SK-N-SH treated with all-trans-retinoic acid at 6 μM for 48 hours (cell line): ENCODE data around the gene KCNIP1.

Experiments
- ARNTL ChIP-seq: fragments of 450-650 bp; formaldehyde crosslinking; IDR thresholded peaks from 2 replicates; pipeline ENCODE4 v1.5.0; 2020; ENCODE audit warnings: low read depth, mild to moderate bottlenecking, moderate library complexity, borderline replicate concordance
- CSDC2 ChIP-seq: fragments of 250-450 bp; sonication (Bioruptor Pico); IDR thresholded peaks from 2 replicates; pipeline ENCODE4 v1.5.0; 2020; ENCODE audit warnings: mild to moderate bottlenecking, moderate library complexity
- ESRRG ChIP-seq: fragments of 250-450 bp; sonication (Bioruptor Pico); IDR thresholded peaks from 2 replicates; pipeline ENCODE4 v1.6.1; 2021; ENCODE audit warnings: mild to moderate bottlenecking
- ISL1 ChIP-seq: fragments of 250-450 bp; sonication (Bioruptor Pico); IDR thresholded peaks from 2 replicates; pipeline ENCODE4 v2.1.2; 2022; ENCODE audit warnings: mild to moderate bottlenecking, moderate library complexity
- RARB ChIP-seq: fragments of 250-450 bp; sonication (Bioruptor Pico); IDR thresholded peaks from 2 replicates; pipeline ENCODE4 v1.8.0; 2021; ENCODE audit warnings: mild to moderate bottlenecking, moderate library complexity
- SNAI2 ChIP-seq: fragments of 250-450 bp; sonication (Bioruptor Pico); IDR thresholded peaks from 2 replicates; pipeline ENCODE4 v1.5.0; 2020; ENCODE audit warnings: mild to moderate bottlenecking, moderate library complexity
- TCF4 ChIP-seq: fragments of 250-450 bp; sonication (Bioruptor Pico); IDR thresholded peaks from 2 replicates; pipeline ENCODE4 v1.8.0; 2021; ENCODE audit warnings: mild to moderate bottlenecking, moderate library complexity, borderline replicate concordance
- TOX ChIP-seq: fragments of 250-450 bp; sonication (Bioruptor Pico); IDR thresholded peaks from 2 replicates; pipeline ENCODE4 v1.8.0; 2021; ENCODE audit warnings: mild to moderate bottlenecking, moderate library complexity, borderline replicate concordance
- ZC3H10 ChIP-seq: fragments of 250-450 bp; sonication (Bioruptor Pico); IDR thresholded peaks from 2 replicates; pipeline ENCODE4 v1.5.1; 2021; ENCODE audit warnings: mild to moderate bottlenecking, moderate library complexity
- ZFP3 ChIP-seq: fragments of 250-450 bp; sonication (Bioruptor Pico); IDR thresholded peaks from 2 replicates; pipeline ENCODE4 v1.5.0; 2020; ENCODE audit warnings: mild to moderate bottlenecking, moderate library complexity
- ZFP30 ChIP-seq: fragments of 450-650 bp; formaldehyde crosslinking; IDR thresholded peaks from 2 replicates; pipeline ENCODE4 v1.5.0; 2022; ENCODE audit warnings: mild to moderate bottlenecking, moderate library complexity
- TF ChIP-seq, protein P1 (sequence below): fragments of 250-450 bp; sonication (Bioruptor Pico); IDR thresholded peaks from 2 replicates; pipeline ENCODE4 v1.8.0; 2021; ENCODE audit warnings: low read depth, mild to moderate bottlenecking, moderate library complexity, borderline replicate concordance
- TF ChIP-seq, protein P2 (sequence below): fragments of 250-450 bp; sonication (Bioruptor Pico); IDR thresholded peaks from 2 replicates; pipeline ENCODE4 v1.5.1; 2020; ENCODE audit warnings: low read depth, mild to moderate bottlenecking, moderate library complexity
- TF ChIP-seq, protein P3 (sequence below): fragments of 250-450 bp; sonication (Bioruptor Pico); IDR thresholded peaks from 2 replicates; pipeline ENCODE4 v1.8.0; 2020; ENCODE audit warnings: mild to moderate bottlenecking, moderate library complexity, borderline replicate concordance

DNA sequence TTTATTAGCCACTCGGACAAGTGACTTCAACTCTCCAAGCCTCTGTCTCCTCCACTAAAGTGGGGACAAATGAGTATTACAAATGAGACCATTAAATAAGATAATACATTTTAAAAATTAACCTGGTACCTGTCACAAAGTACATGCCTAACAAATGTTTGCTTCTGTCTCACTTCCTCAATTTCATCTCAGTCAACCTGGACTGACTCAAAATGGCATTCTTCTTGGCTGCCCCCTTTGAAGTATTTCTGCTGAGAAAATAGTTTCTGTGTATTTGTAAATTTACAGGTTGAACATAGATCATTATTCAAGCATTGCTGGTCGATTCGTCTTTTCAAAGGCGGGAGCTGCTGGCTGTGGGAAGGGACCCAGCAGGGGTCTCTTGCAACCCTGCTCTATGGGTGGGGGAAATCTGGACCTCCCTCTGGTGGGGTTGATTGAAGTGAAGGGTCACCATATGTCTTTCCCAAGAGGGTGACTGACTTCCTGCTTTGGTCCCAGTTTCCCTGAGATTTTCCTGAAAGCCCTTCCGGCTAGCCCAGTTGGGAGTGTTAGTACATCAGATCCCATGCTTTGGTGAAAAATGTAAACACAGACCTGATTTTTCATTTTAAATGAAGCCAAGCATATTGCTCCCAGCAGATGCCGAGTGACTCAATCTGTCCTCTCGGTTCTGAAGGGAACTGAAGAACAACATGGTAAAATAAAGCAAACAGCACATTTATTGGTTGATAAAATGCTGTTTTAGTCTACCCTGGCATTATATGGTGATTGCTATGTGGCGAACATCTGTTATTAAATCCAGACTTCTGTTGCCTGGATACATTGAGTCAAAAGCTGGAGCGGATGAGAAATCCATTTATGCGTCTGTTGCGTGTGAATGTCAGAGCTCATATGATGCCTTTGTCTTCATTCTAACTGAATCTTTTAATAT is 73.0 kb downstream of the KCNIP1 start:
- no peak for TF ChIP-seq TCF4 (CRISPR knock-in tag)
- TF ChIP-seq, protein P1, sequence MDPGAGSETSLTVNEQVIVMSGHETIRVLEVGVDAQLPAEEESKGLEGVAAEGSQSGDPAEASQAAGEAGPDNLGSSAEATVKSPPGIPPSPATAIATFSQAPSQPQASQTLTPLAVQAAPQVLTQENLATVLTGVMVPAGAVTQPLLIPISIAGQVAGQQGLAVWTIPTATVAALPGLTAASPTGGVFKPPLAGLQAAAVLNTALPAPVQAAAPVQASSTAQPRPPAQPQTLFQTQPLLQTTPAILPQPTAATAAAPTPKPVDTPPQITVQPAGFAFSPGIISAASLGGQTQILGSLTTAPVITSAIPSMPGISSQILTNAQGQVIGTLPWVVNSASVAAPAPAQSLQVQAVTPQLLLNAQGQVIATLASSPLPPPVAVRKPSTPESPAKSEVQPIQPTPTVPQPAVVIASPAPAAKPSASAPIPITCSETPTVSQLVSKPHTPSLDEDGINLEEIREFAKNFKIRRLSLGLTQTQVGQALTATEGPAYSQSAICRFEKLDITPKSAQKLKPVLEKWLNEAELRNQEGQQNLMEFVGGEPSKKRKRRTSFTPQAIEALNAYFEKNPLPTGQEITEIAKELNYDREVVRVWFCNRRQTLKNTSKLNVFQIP (CRISPR knock-in tag): no peak
- no peak for TF ChIP-seq ESRRG (CRISPR knock-in tag)
- no peak for TF ChIP-seq CSDC2
- TF ChIP-seq ZFP3 (CRISPR knock-in tag): no peak
- TF ChIP-seq ZC3H10 (CRISPR knock-in tag): no peak
- TF ChIP-seq ISL1: no peak
- no peak for TF ChIP-seq ARNTL (CRISPR knock-in tag)
- TF ChIP-seq, protein P2, sequence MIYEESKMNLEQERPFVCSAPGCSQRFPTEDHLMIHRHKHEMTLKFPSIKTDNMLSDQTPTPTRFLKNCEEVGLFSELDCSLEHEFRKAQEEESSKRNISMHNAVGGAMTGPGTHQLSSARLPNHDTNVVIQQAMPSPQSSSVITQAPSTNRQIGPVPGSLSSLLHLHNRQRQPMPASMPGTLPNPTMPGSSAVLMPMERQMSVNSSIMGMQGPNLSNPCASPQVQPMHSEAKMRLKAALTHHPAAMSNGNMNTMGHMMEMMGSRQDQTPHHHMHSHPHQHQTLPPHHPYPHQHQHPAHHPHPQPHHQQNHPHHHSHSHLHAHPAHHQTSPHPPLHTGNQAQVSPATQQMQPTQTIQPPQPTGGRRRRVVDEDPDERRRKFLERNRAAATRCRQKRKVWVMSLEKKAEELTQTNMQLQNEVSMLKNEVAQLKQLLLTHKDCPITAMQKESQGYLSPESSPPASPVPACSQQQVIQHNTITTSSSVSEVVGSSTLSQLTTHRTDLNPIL: no peak
- TF ChIP-seq, protein P3, sequence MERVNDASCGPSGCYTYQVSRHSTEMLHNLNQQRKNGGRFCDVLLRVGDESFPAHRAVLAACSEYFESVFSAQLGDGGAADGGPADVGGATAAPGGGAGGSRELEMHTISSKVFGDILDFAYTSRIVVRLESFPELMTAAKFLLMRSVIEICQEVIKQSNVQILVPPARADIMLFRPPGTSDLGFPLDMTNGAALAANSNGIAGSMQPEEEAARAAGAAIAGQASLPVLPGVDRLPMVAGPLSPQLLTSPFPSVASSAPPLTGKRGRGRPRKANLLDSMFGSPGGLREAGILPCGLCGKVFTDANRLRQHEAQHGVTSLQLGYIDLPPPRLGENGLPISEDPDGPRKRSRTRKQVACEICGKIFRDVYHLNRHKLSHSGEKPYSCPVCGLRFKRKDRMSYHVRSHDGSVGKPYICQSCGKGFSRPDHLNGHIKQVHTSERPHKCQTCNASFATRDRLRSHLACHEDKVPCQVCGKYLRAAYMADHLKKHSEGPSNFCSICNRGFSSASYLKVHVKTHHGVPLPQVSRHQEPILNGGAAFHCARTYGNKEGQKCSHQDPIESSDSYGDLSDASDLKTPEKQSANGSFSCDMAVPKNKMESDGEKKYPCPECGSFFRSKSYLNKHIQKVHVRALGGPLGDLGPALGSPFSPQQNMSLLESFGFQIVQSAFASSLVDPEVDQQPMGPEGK (CRISPR knock-in tag): no peak
- no peak for TF ChIP-seq SNAI2 (CRISPR knock-in tag)
- TF ChIP-seq TOX (CRISPR knock-in tag): no peak
- no peak for TF ChIP-seq RARB (CRISPR knock-in tag)
- no peak for TF ChIP-seq ZFP30 (CRISPR knock-in tag)
